AG09309 (cell line): ENCODE measurements around the gene CLINT1.

Experiments used
- DNase-seq: peaks from one replicate; pipeline ENCODE4 v3.0.0-alpha.2; 2010; ENCODE audit warnings: low read depth
- H3K4me3 ChIP-seq: 2 replicates; pipeline ENCODE4 v1.5.1; 2011; ENCODE audit warnings: mild to moderate bottlenecking, low read depth, low read length, moderate library complexity; ENCODE audit not compliant: control insufficient read depth
- TF ChIP-seq, protein P1 (sequence below): IDR thresholded peaks from 2 replicates; pipeline ENCODE4 v1.5.1; 2011; ENCODE audit warnings: mild to moderate bottlenecking, low read depth, low read length, inconsistent platforms; ENCODE audit not compliant: insufficient read depth, control insufficient read depth; ENCODE audit errors: missing control alignments

The CLINT1 gene

DNA sequence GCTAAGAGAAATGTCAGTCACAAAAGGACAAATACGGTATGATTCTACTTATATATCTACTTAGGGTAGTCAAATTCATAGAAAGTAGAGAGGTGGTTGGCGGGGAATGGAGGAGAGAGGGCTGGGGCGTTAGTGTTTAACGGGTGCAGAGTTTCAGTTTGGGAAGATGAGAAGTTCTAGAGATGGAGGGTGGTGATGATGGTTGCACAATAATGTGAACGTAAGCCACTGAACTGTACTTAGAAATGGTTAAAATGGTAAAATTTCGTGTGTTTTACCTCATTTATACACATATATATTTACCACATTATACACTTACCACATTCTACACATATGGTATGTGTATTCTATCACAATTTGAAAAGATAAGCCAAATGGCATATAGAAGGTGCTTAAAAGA lies 79.7 kb downstream of the CLINT1 start:
- TF ChIP-seq, protein P1, sequence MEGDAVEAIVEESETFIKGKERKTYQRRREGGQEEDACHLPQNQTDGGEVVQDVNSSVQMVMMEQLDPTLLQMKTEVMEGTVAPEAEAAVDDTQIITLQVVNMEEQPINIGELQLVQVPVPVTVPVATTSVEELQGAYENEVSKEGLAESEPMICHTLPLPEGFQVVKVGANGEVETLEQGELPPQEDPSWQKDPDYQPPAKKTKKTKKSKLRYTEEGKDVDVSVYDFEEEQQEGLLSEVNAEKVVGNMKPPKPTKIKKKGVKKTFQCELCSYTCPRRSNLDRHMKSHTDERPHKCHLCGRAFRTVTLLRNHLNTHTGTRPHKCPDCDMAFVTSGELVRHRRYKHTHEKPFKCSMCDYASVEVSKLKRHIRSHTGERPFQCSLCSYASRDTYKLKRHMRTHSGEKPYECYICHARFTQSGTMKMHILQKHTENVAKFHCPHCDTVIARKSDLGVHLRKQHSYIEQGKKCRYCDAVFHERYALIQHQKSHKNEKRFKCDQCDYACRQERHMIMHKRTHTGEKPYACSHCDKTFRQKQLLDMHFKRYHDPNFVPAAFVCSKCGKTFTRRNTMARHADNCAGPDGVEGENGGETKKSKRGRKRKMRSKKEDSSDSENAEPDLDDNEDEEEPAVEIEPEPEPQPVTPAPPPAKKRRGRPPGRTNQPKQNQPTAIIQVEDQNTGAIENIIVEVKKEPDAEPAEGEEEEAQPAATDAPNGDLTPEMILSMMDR = no peak
- H3K4me3 ChIP-seq = no peak overlapping the region
- DNase-seq = no peak

DNA sequence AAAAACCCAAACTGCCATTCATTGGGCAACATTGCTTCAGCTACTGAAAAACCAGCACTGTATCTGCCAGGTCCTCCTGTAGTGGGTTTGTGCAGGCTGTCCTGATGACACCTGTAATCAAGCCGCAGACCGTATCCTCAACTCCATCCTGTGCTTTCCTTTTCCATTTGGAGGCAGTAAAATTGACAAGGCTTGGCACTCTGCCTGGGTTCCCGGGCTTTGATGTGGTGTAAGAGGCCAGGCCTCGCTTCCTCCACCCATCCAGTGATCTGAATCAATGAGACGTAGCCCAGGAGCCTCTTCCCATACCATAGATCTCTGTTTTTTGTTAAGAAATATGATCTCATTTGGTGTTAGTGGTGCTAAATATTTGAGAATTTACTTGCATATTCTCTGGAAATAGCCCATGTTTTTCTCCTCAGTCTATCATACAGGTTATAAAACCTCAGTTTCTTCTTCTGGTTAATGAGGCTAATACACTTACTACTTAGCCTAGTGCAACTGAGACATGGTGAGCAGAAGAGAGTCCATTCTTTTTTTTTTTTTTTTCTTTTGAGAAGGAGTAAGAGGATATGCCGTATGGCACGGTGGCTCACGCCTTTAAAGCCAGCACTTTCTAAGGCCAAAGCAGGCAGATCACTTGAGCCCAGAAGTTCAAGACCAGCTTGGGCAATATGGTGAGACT lies 80.7 kb downstream of the CLINT1 start:
- DNase-seq = no peak
- no peak overlapping the region for H3K4me3 ChIP-seq
- TF ChIP-seq, protein P1 = no peak

DNA sequence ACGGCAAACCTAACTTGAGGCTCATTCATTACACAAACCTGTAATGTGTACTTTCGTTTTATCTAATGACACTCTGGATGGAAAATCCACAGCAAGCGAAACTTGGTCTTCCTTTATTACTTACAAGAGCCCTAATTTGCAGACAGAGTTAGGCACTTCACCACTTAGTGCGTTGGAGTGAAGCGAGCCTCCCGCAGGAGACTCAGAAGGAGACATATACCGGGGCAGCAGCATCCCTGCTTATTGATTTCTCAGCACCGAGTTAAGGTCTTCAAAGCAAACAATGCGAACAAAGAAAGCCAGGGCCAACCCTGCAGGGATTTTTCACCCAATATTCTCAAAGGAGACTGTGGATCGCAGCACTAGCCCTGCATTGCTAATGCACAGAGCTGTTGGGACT lies 86.8 kb downstream of the CLINT1 start:
- no peak for DNase-seq
- H3K4me3 ChIP-seq = no peak overlapping the region
- TF ChIP-seq, protein P1 = no peak

DNA sequence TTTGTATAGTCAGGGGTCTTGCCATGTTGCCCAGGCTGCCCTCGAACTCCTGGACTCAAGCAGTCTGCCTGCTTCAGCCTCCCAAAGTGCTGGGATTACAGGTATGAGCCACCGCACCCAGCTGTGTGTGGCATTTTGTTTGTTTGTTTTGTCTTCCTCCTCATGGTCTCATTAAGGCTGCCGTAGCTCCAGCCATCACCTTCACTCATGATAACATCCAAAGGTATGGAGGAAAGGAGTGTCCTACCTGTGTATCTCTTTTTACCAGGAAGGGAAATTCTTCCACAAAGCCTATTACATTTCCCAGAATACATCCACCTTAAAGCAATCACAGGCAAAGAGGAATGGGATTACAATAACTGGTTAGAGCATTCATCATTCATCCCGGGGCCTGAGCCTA lies 88.3 kb downstream of the CLINT1 start:
- H3K4me3 ChIP-seq = no peak overlapping the region
- TF ChIP-seq, protein P1 = no peak
- no peak for DNase-seq

DNA sequence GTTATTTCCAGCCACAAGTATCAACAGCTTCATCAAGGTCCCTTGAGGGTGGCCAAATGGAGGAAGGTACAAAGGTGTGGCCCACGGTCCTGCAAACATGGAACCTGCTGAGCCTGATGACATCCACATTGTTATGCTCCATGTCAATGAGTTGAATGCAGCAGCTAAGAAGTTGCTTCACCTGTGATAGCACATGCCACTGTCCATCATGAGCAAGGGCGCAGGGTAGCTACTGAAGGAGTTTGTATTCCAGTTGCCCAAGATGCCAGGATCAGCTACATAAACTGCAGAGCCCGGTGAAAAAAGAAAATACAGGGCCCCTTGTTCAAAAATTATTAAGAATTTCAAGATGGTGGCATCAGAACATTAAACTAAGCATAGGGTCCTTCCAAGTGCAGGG lies 91.3 kb downstream of the CLINT1 start:
- DNase-seq = no peak
- TF ChIP-seq, protein P1 = no peak
- no peak overlapping the region for H3K4me3 ChIP-seq

DNA sequence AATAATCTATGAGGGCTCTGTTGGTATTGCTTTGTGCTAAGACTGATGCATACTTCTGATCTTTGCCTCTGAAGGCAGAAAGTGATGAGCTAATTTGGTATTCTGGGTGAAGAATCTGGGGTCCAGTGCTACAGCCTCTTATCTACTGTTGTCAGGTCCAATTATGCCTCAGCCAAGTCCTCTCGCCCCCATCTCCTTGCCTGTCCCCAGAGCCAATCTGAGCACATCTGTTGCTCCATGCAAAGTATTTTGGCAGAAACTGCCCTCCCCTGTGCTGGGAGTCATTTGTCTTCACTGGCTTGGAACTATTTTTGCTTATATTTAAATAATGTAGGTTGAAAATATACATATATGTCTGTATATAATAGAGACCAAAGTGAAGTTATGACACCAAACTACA lies 92.0 kb downstream of the CLINT1 start:
- TF ChIP-seq, protein P1 = no peak
- H3K4me3 ChIP-seq = no peak overlapping the region
- DNase-seq = no peak
